Vagina (tissue), 2 donors: ENCODE measurements around the gene GRK1.

Experiments used
- CTCF ChIP-seq, 3 experiments: fragments of 450-650 bp in 2 of 3; fragments of 200-600 bp in 1 of 3; sonication (generic) in 1 of 3; IDR thresholded peaks; one replicate each; pipeline ENCODE4 v1.5.1; 2017 to 2019; ENCODE audit warnings: antibody characterized with exemption in 3 of 3, mild to moderate bottlenecking in 2 of 3, moderate library complexity in 2 of 3
- POLR2A ChIP-seq, 2 donors: fragments of 450-650 bp; IDR thresholded peaks; one replicate each; pipeline ENCODE4 v1.6.1; 2017; ENCODE audit warnings: antibody characterized with exemption in 2 of 2, mild to moderate bottlenecking in 2 of 2, moderate library complexity in 2 of 2
- POLR2AphosphoS5 ChIP-seq, 2 donors: sonication (generic); formaldehyde crosslinking; IDR thresholded peaks; one replicate each; pipeline ENCODE4 v1.9.0; 2017; ENCODE audit warnings: antibody characterized with exemption in 2 of 2, mild to moderate bottlenecking in 2 of 2, low read depth in 1 of 2; ENCODE audit not compliant: insufficient read depth in 1 of 2

GRCh38 chr13:113777311-113778260, 110.6 kb downstream of the GRK1 start:
- TF ChIP-seq POLR2AphosphoS5 (IDR thresholded peaks at IDR 0.05; ENCODE audit: insufficient read depth in 1 of 2, low read depth in 1 of 2) (no peak), CTCF (IDR thresholded peaks at IDR 0.05) (no peak), POLR2A (IDR thresholded peaks at IDR 0.05) (no peak)
